H1 (cell line): ENCODE measurements around the gene LDHAL6A. TPM values are rescaled to one million over a fixed set of nuclear protein-coding genes. Genes with fewer than 3 reads are reported as not detected.

Experiments
- CTCF ChIA-PET: fragments of 300-600 bp; sonication (Branson Sonifier 250); formaldehyde crosslinking; loops from one replicate; lab custom pipeline; 2021; ENCODE audit not compliant: partially characterized antibody; lab: Charles Lee
- POLR2A ChIA-PET: fragments of 300-600 bp; sonication (Branson Sonifier 250); formaldehyde crosslinking; loops from one replicate; lab custom pipeline; 2021; ENCODE audit warnings: inconsistent platforms; ENCODE audit not compliant: partially characterized antibody; lab: Charles Lee
- DNase-seq, 2 experiments: peaks; one replicate each; pipeline versions ENCODE4 v3.0.0 to v3.0.0-alpha.2; 2010 to 2022; ENCODE audit warnings: low spot score in 2 of 2, low read depth in 1 of 2, mixed read lengths in 1 of 2
- FAIRE-seq: peaks from 2 replicates; lab custom pipeline; 2011; peaks lifted over from hg19 to GRCh38; lab: Jason Lieb, UNC
- H2AFZ ChIP-seq: 2 replicates; pipeline ENCODE4 v1.8.1; 2012; ENCODE audit warnings: low read length, inconsistent platforms
- H2AK5ac ChIP-seq: 2 replicates; pipeline ENCODE4 v1.6.1; 2013; ENCODE audit warnings: low read depth, low read length
- H2BK120ac ChIP-seq: replicated peaks from 2 replicates; pipeline ENCODE3; 2013; ENCODE audit warnings: low read depth, low read length, inconsistent platforms
- H2BK12ac ChIP-seq: 2 replicates; pipeline ENCODE4 v1.6.1; 2013; ENCODE audit warnings: low read depth, low read length
- H2BK15ac ChIP-seq: 2 replicates; pipeline ENCODE4 v1.6.1; 2013; ENCODE audit warnings: low read length
- H2BK20ac ChIP-seq: 2 replicates; pipeline ENCODE4 v1.6.1; 2013; ENCODE audit warnings: low read length
- H2BK5ac ChIP-seq: 2 replicates; pipeline ENCODE4 v1.6.1; 2013; ENCODE audit warnings: low read depth, low read length
- H3K14ac ChIP-seq: 2 replicates; pipeline ENCODE4 v1.6.1; 2013; ENCODE audit warnings: inconsistent platforms; ENCODE audit not compliant: insufficient read length
- H3K18ac ChIP-seq: 2 replicates; pipeline ENCODE4 v1.6.1; 2013; ENCODE audit warnings: low read length; ENCODE audit errors: extremely low read depth
- H3K23ac ChIP-seq: 2 replicates; pipeline ENCODE4 v1.6.1; 2013; ENCODE audit warnings: inconsistent platforms; ENCODE audit not compliant: insufficient read length
- H3K23me2 ChIP-seq: 2 replicates; pipeline ENCODE4 v1.6.1; 2013; ENCODE audit warnings: low read depth, low read length
- H3K27ac ChIP-seq: 2 replicates; pipeline ENCODE4 v1.6.1; 2011; ENCODE audit warnings: low read depth, low read length, inconsistent platforms
- H3K27me3 ChIP-seq, 4 experiments: replicated peaks in 1 of 4; 1 replicate in 1 of 4; 2 replicates in 3 of 4; pipeline versions ENCODE4 v1.6.1 to v1.8.1; 2011 to 2013; ENCODE audit warnings: low read length in 3 of 4, mild to moderate bottlenecking in 3 of 4, inconsistent platforms in 2 of 4, mixed read lengths in 2 of 4, moderate library complexity in 1 of 4; ENCODE audit not compliant: control insufficient read depth in 3 of 4, insufficient read depth in 3 of 4; ENCODE audit errors: extremely low read depth in 1 of 4
- H3K36me3 ChIP-seq, 4 experiments: 2 replicates each; pipeline versions ENCODE4 v1.6.1 to v1.8.1; 2011 to 2013; ENCODE audit warnings: mild to moderate bottlenecking in 4 of 4, low read length in 3 of 4, moderate library complexity in 2 of 4, control low read depth in 1 of 4, inconsistent platforms in 1 of 4; ENCODE audit not compliant: insufficient read depth in 4 of 4, control insufficient read depth in 2 of 4
- H3K4ac ChIP-seq: replicated peaks from 2 replicates; pipeline ENCODE3; 2013; ENCODE audit warnings: low read length, low read depth, mixed read lengths, inconsistent platforms; ENCODE audit not compliant: insufficient read length
- H3K4me1 ChIP-seq, 4 experiments: replicated peaks in 1 of 4; 1 replicate in 1 of 4; 2 replicates in 3 of 4; pipeline versions ENCODE4 v1.6.1 to v1.8.1; 2011 to 2013; ENCODE audit warnings: low read length in 3 of 4, inconsistent platforms in 2 of 4, mixed read lengths in 1 of 4; ENCODE audit not compliant: insufficient read depth in 4 of 4, control insufficient read depth in 3 of 4
- H3K4me2 ChIP-seq, 2 experiments: 2 replicates each; pipeline versions ENCODE4 v1.6.1 to v1.8.1; 2011 to 2013; ENCODE audit warnings: low read depth in 2 of 2, low read length in 2 of 2, control low read depth in 1 of 2, inconsistent platforms in 1 of 2, mild to moderate bottlenecking in 1 of 2; ENCODE audit not compliant: insufficient read depth in 1 of 2
- H3K4me3 ChIP-seq, 4 experiments: fragments of 200-600, 300-600 bp in 1 of 4; sonication (generic), shearing (Covaris generic), sonication (Bioruptor Twin) in 1 of 4; 2 replicates each; pipeline versions ENCODE4 v1.5.1 to v1.8.1; 2011 to 2016; ENCODE audit warnings: low read length in 4 of 4, low read depth in 3 of 4, control low read depth in 2 of 4, inconsistent platforms in 2 of 4, mild to moderate bottlenecking in 2 of 4, mixed read lengths in 1 of 4, moderate library complexity in 1 of 4; ENCODE audit not compliant: insufficient read depth in 2 of 4; ENCODE audit errors: extremely low read depth in 1 of 4
- H3K56ac ChIP-seq: replicated peaks from 2 replicates; pipeline ENCODE3; 2013; ENCODE audit warnings: low read depth, mild to moderate bottlenecking, mixed read lengths, low read length, inconsistent platforms; ENCODE audit not compliant: insufficient read length
- H3K79me1 ChIP-seq: 2 replicates; pipeline ENCODE4 v1.6.1; 2013; ENCODE audit warnings: low read depth, low read length, control low read depth
- H3K79me2 ChIP-seq, 2 experiments: 2 replicates each; pipeline versions ENCODE4 v1.6.1 to v1.8.1; 2012 to 2013; ENCODE audit warnings: low read length in 2 of 2, mild to moderate bottlenecking in 2 of 2, inconsistent platforms in 1 of 2; ENCODE audit not compliant: insufficient read depth in 2 of 2, control insufficient read depth in 1 of 2
- H3K9ac ChIP-seq, 4 experiments: replicated peaks in 1 of 4; 1 replicate in 1 of 4; 2 replicates in 3 of 4; pipeline versions ENCODE4 v1.6.1 to v1.8.1; 2011 to 2013; ENCODE audit warnings: low read depth in 3 of 4, low read length in 3 of 4, control low read depth in 2 of 4, mild to moderate bottlenecking in 2 of 4, moderate library complexity in 2 of 4, inconsistent platforms in 1 of 4; ENCODE audit errors: extremely low read depth in 1 of 4
- H3K9me3 ChIP-seq, 2 experiments: 2 replicates each; pipeline versions ENCODE4 v1.6.1 to v1.8.1; 2012 to 2013; ENCODE audit warnings: mild to moderate bottlenecking in 2 of 2, moderate library complexity in 2 of 2, control low read depth in 1 of 2, inconsistent platforms in 1 of 2, low read depth in 1 of 2, low read length in 1 of 2, mixed read lengths in 1 of 2; ENCODE audit not compliant: insufficient read depth in 2 of 2
- H4K20me1 ChIP-seq, 2 experiments: replicated peaks in 1 of 2; 2 replicates each; pipeline versions ENCODE3 to v1.8.1; 2011 to 2013; ENCODE audit warnings: inconsistent platforms in 2 of 2, low read length in 2 of 2, mild to moderate bottlenecking in 1 of 2; ENCODE audit not compliant: insufficient read depth in 2 of 2, control insufficient read depth in 1 of 2
- H4K5ac ChIP-seq: 2 replicates; pipeline ENCODE4 v1.6.1; 2013; ENCODE audit warnings: low read length, low read depth, mixed read lengths, inconsistent platforms; ENCODE audit not compliant: insufficient read length
- H4K8ac ChIP-seq: 2 replicates; pipeline ENCODE4 v1.8.0; 2013; ENCODE audit warnings: mild to moderate bottlenecking, moderate library complexity, low read length, inconsistent platforms; ENCODE audit not compliant: insufficient read depth; ENCODE audit errors: extremely low read depth
- H4K91ac ChIP-seq: replicated peaks from 2 replicates; pipeline ENCODE3; 2013; ENCODE audit warnings: low read length, mixed read lengths, inconsistent platforms; ENCODE audit not compliant: insufficient read length
- CEBPB ChIP-seq: IDR thresholded peaks from 2 replicates; pipeline ENCODE4 v1.6.1; 2012; ENCODE audit warnings: low read depth, low read length
- SP1 ChIP-seq: IDR thresholded peaks from 2 replicates; pipeline ENCODE4 v1.6.1; 2011; ENCODE audit warnings: low read depth, low read length
- TAF1 ChIP-seq: IDR thresholded peaks from 2 replicates; pipeline ENCODE4 v1.6.1; 2011; ENCODE audit warnings: mild to moderate bottlenecking, low read depth, low read length
- TAF7 ChIP-seq: optimal IDR thresholded peaks from 2 replicates; pipeline ENCODE3; 2011; ENCODE audit warnings: low read depth, mild to moderate bottlenecking, inconsistent platforms, low read length, moderate library complexity, borderline replicate concordance
- WGBS, 2 experiments: shearing (Covaris generic) in 1 of 2; methylation state at CpG; one replicate each; pipeline versions ENCODE4 v1.1.6 to v1.1.7; 2013 to 2015; ENCODE audit warnings: low lambda C conversion rate in 2 of 2, mixed read lengths in 2 of 2, inconsistent platforms in 1 of 2, low coverage in 1 of 2, missing lambda C conversion rate in 1 of 2; ENCODE audit not compliant: insufficient replicate concordance in 2 of 2, insufficient coverage in 1 of 2, insufficient read length in 1 of 2; ENCODE audit errors: extremely low coverage in 1 of 2, missing lambda C conversion rate in 1 of 2; 5-methylcytosine and 5-hydroxymethylcytosine counted together
- polyA plus RNA-seq, 7 experiments: library from polyadenylated mRNA; depleted of rRNA in 3 of 7; stranded (reverse) in 5 of 7; unstranded in 2 of 7; fragments of >200 nt in 5 of 7; fragments of 200-250 nt in 2 of 7; gene quantifications; 1 replicate in 5 of 7; 2 replicates in 1 of 7; 4 replicates in 1 of 7; pipeline versions ENCODE4 v1.2.1 to v1.2.3, GENCODE V29; 2011 to 2013; ENCODE audit warnings: missing spikeins in 2 of 7, mixed read lengths in 2 of 7
- total RNA-seq: library from RNA; stranded (reverse); fragmentation: NEBNext Ultra II Directional; extraction: Animal tissue kit (Norgen Biotek cat#: 25700); gene quantifications from 2 replicates; pipeline ENCODE4 v1.2.1, GENCODE V29; 2021

LDHAL6A gene
- total and polyA plus RNA-seq, 2 of the 8 experiments (the other 6 are each of a cell fraction or from before 2014, with no cell fraction given): not detected

GRCh38 chr11:18495703-18496102 lies 40.0 kb downstream of the LDHAL6A start:
- no peak overlapping the region for H3K9ac ChIP-seq
- DNase-seq: no peak
- no peak for TF ChIP-seq TAF7
- peak; percentile 20; the same call in 1 of the 2 replicates for TF ChIP-seq CEBPB
- TF ChIP-seq SP1: no peak
- no peak for TF ChIP-seq TAF1
- TF ChIP-seq, all 59 proteins: peak for 1
- H2BK20ac ChIP-seq: no peak overlapping the region
- no peaks in the 10 kb centered on the region for H3K23me2 ChIP-seq
- no peaks in the 10 kb centered on the region for H3K4me1 ChIP-seq
- H3K9me3 ChIP-seq: no peaks in the 10 kb centered on the region
- no peak overlapping the region for H3K56ac ChIP-seq
- H2BK5ac ChIP-seq: no peak overlapping the region
- no peak for FAIRE-seq
- H2BK15ac ChIP-seq: no peak overlapping the region
- H3K18ac ChIP-seq: no peak overlapping the region
- no peak overlapping the region for H2BK12ac ChIP-seq
- no peak overlapping the region for H3K14ac ChIP-seq
- peaks cover 0 to 1% of the 10 kb centered on the region in 2 experiments for H4K20me1 ChIP-seq
- H3K27me3 ChIP-seq: no peaks in the 10 kb centered on the region
- H4K5ac ChIP-seq: no peak overlapping the region
- CTCF ChIA-PET: no interaction called here
- H2AFZ ChIP-seq: no peak overlapping the region
- POLR2A ChIA-PET: no interaction called here
- H2AK5ac ChIP-seq: no peak overlapping the region
- no peak overlapping the region for H3K27ac ChIP-seq
- no peak overlapping the region for H3K4me2 ChIP-seq
- H3K79me1 ChIP-seq: no peaks in the 10 kb centered on the region; the same call in 1 of the 2 replicates
- no peak overlapping the region for H3K4me3 ChIP-seq
- no peaks in the 10 kb centered on the region for H3K79me2 ChIP-seq
- no peak overlapping the region for H3K23ac ChIP-seq
- 85% methylated on average over 4 of the region's 4 CpGs; no CpG with 5 or more reads in 1 of the 2 experiments for WGBS, 2 experiments
- H2BK120ac ChIP-seq: no peak overlapping the region
- no peak overlapping the region for H4K8ac ChIP-seq
- H3K4ac ChIP-seq: no peak overlapping the region
- no peak overlapping the region for H4K91ac ChIP-seq
- peaks cover 0 to 23% (median 8%) of the 10 kb centered on the region in 4 experiments; a peak in 4 of 8 replicates for H3K36me3 ChIP-seq
